T47D (cell line): ENCODE results near the gene NELFA.

Experiments used
- DNase-seq, 2 experiments: peaks; one replicate each; pipeline versions ENCODE4 v3.0.0 to v3.0.0-alpha.2; 2011 to 2012; ENCODE audit warnings: low read depth in 1 of 2, low spot score in 1 of 2
- JUND ChIP-seq: IDR thresholded peaks from 2 replicates; pipeline ENCODE4 v1.6.1; 2012; ENCODE audit warnings: low read depth
- in situ Hi-C: cut with HindIII; loops from 2 replicates; pipeline ENCODE4 v1.10.0; 2016; ENCODE audit warnings: low sequenced_read_pairs, low pct_unique_long_range_greater_than_20kb

Gene NELFA

GRCh38 chr4:1937550-1937949, 71.2 kb downstream of the NELFA start:
- DNase-seq = no peak
- in situ Hi-C loops = no loop called here
- TF ChIP-seq JUND = no peak

GRCh38 chr4:1933700-1934099, 75.1 kb downstream of the NELFA start:
- DNase-seq = no peak
- in situ Hi-C loops = no loop called here
- no peak for TF ChIP-seq JUND

GRCh38 chr4:1932736-1933135, 76.0 kb downstream of the NELFA start:
- in situ Hi-C loops = no loop called here
- DNase-seq = no peak
- TF ChIP-seq JUND = no peak
